Lower lobe of right lung (tissue), 2 donors: Measurements from ENCODE around the gene YES1. TPM values are rescaled to one million over a fixed set of nuclear protein-coding genes. Genes with fewer than 3 reads are reported as not detected.
A peak's percentile ranks its signal among the peaks of the same experiment; 100 is the strongest.
"Not testable (repeated sequence)": the region's sequence is repeated elsewhere in the genome, so short reads cannot be mapped to it uniquely, and the experiment has no call there.

Source experiments
- ATAC-seq, 2 donors: fragments of 200-7000 bp; cut with Tn5 transposase; one replicate each; pipeline ENCODE4 v1.9.1; 2020 to 2022; ENCODE audit warnings: mild to moderate bottlenecking in 2 of 2, moderate library complexity in 2 of 2
- DNase-seq: peaks from one replicate; pipeline ENCODE4 v3.0.0-alpha.2; 2020
- H3K27ac ChIP-seq: fragments of 200-600 bp; one replicate; pipeline ENCODE4 v1.8.0; 2022
- H3K27me3 ChIP-seq: fragments of 200-600 bp; one replicate; pipeline ENCODE4 v1.8.0; 2022; ENCODE audit warnings: low read depth
- H3K36me3 ChIP-seq: fragments of 200-600 bp; one replicate; pipeline ENCODE4 v1.8.0; 2022; ENCODE audit warnings: mild to moderate bottlenecking
- H3K4me1 ChIP-seq: fragments of 200-600 bp; one replicate; pipeline ENCODE4 v1.8.0; 2022
- H3K4me3 ChIP-seq: fragments of 200-600 bp; one replicate; pipeline ENCODE4 v1.8.0; 2022; ENCODE audit warnings: mild to moderate bottlenecking
- H3K9me3 ChIP-seq: fragments of 200-600 bp; one replicate; pipeline ENCODE4 v1.8.0; 2022
- CTCF ChIP-seq: fragments of 200-600 bp; IDR thresholded peaks from one replicate; pipeline ENCODE4 v1.8.0; 2022; ENCODE audit warnings: antibody characterized with exemption, mild to moderate bottlenecking
- intact Hi-C: fragments of 100-400 bp; cut with DNase I; formaldehyde crosslinking; loops from one replicate; pipeline ENCODE4 v1.11.0; 2022
- total RNA-seq: library from RNA; stranded (reverse); fragmentation: NEBNext Ultra II Directional; extraction: Animal tissue kit (Norgen Biotek cat#: 25700); gene quantifications from one replicate; pipeline ENCODE4 v1.2.1, GENCODE V29; 2021
- donor health status: DM: no; HTN: yes; CAD: no; lungs with severe emphysema.

Gene YES1
- total RNA-seq, 1 donor from 2014 or later = 42.0 TPM

GRCh38 chr18:767084-767882, 44.8 kb downstream of the YES1 start:
- peaks cover 5% of the 10 kb centered on the region for H3K4me1 ChIP-seq
- no peaks in the 10 kb centered on the region for H3K9me3 ChIP-seq
- H3K4me3 ChIP-seq = no peak overlapping the region
- DNase-seq (no peak), ATAC-seq (no peak)
- H3K27ac ChIP-seq = no peak overlapping the region
- no peaks in the 10 kb centered on the region for H3K36me3 ChIP-seq
- intact Hi-C loops = no loop called here
- no peaks in the 10 kb centered on the region for H3K27me3 ChIP-seq
- TF ChIP-seq CTCF = no peak

GRCh38 chr18:766550-766860, 45.5 kb downstream of the YES1 start:
- ATAC-seq = no peak

GRCh38 chr18:765764-766549, 46.1 kb downstream of the YES1 start:
- peak in 1 of 2 donors; percentile 72 for ATAC-seq
- no peak overlapping the region for H3K27ac ChIP-seq

More at GRCh38 chr18:766550-766860, 45.5 kb downstream of the YES1 start:
- DNase-seq = no peak
- peaks cover 5% of the 10 kb centered on the region for H3K4me1 ChIP-seq
- no peaks in the 10 kb centered on the region for H3K27me3 ChIP-seq
- intact Hi-C loops = no loop called here
- no peaks in the 10 kb centered on the region for H3K36me3 ChIP-seq
- no peak overlapping the region for H3K27ac ChIP-seq
- H3K9me3 ChIP-seq = no peaks in the 10 kb centered on the region
- no peak overlapping the region for H3K4me3 ChIP-seq
- TF ChIP-seq CTCF = no peak

GRCh38 chr18:759864-760263, 52.2 kb downstream of the YES1 start:
- H3K27ac ChIP-seq, intact Hi-C loops, H3K36me3 ChIP-seq, DNase-seq, ATAC-seq, H3K27me3 ChIP-seq, H3K4me1 ChIP-seq, H3K9me3 ChIP-seq, H3K4me3 ChIP-seq: not testable (repeated sequence)

More at GRCh38 chr18:765764-766549, 46.1 kb downstream of the YES1 start:
- Histone ChIP-seq H3K36me3 (no peaks in the 10 kb centered on the region), H3K27me3 (no peaks in the 10 kb centered on the region), H3K4me3 (no peak overlapping the region), H3K9me3 (no peaks in the 10 kb centered on the region), H3K4me1 (peaks cover 5% of the 10 kb centered on the region)
- DNase-seq = no peak
- intact Hi-C loops = no loop called here
- no peak for TF ChIP-seq CTCF

GRCh38 chr18:755506-755905, 56.5 kb downstream of the YES1 start:
- Histone ChIP-seq H3K9me3 (no peaks in the 10 kb centered on the region), H3K4me1 (no peaks in the 10 kb centered on the region), H3K36me3 (peaks cover 5% of the 10 kb centered on the region), H3K4me3 (no peak overlapping the region), H3K27ac (no peak overlapping the region), H3K27me3 (no peaks in the 10 kb centered on the region)
- ATAC-seq (no peak), DNase-seq (no peak)
- TF ChIP-seq CTCF = no peak
- intact Hi-C loops = no loop called here

GRCh38 chr18:754656-755055, 57.4 kb downstream of the YES1 start:
- intact Hi-C loops = no loop called here
- Histone ChIP-seq H3K4me1 (no peaks in the 10 kb centered on the region), H3K27ac (no peak overlapping the region), H3K36me3 (peaks cover 5% of the 10 kb centered on the region), H3K9me3 (no peaks in the 10 kb centered on the region), H3K4me3 (no peak overlapping the region), H3K27me3 (no peaks in the 10 kb centered on the region)
- TF ChIP-seq CTCF = no peak
- ATAC-seq (no peak), DNase-seq (no peak)
